ENCODE results near the gene OSBPL5. TPM values are rescaled to one million over a fixed set of nuclear protein-coding genes. Genes with fewer than 3 reads are reported as not detected.

Gene OSBPL5
- total RNA-seq, 1 donor from 2014 or later = 19.6 TPM

GRCh38 chr11:3099178-3099577, 65.9 kb downstream of the OSBPL5 start:
- DNase-seq = no peak

GRCh38 chr11:3096909-3097530, 68.1 kb downstream of the OSBPL5 start:
- no peak for DNase-seq

- DNase-seq = peak; percentile 91
These were observed 69.3 kb downstream of the OSBPL5 start for GRCh38 chr11:3095712-3096361.

- no peak for DNase-seq
These were observed 70.8 kb downstream of the OSBPL5 start for GRCh38 chr11:3094223-3094824.

- DNase-seq = no peak
These were observed 71.6 kb downstream of the OSBPL5 start for GRCh38 chr11:3093281-3094191.

- no peak for DNase-seq
These were observed 72.4 kb downstream of the OSBPL5 start for GRCh38 chr11:3092603-3093141.

- no peak for DNase-seq
These were observed 73.1 kb downstream of the OSBPL5 start for GRCh38 chr11:3091846-3092602.

GRCh38 chr11:3091081-3091845, 73.8 kb downstream of the OSBPL5 start:
- no peak for DNase-seq

GRCh38 chr11:3090096-3090901, 74.8 kb downstream of the OSBPL5 start:
- DNase-seq = no peak

GRCh38 chr11:3089236-3090061, 75.7 kb downstream of the OSBPL5 start:
- no peak for DNase-seq

- no peak for DNase-seq
These were observed 76.3 kb downstream of the OSBPL5 start for GRCh38 chr11:3088806-3089205.

GRCh38 chr11:3087821-3088800, 77.0 kb downstream of the OSBPL5 start:
- no peak for DNase-seq

- no peak for DNase-seq
These were observed 77.7 kb downstream of the OSBPL5 start for GRCh38 chr11:3087373-3087772.

- no peak for DNase-seq
These were observed 78.4 kb downstream of the OSBPL5 start for GRCh38 chr11:3086671-3087150.

- no peak for DNase-seq
These were observed 79.0 kb downstream of the OSBPL5 start for GRCh38 chr11:3086114-3086513.

- no peak for DNase-seq
These were observed 80.1 kb downstream of the OSBPL5 start for GRCh38 chr11:3085052-3085451.

- DNase-seq = no peak
These were observed 81.8 kb downstream of the OSBPL5 start for GRCh38 chr11:3083321-3083720.

GRCh38 chr11:3081386-3081751, 83.7 kb downstream of the OSBPL5 start:
- DNase-seq = no peak
